Neural progenitor cell (in vitro differentiated cells): ENCODE measurements around the gene DEFB119.

Source experiments
- CTCF ChIP-seq: fragments of 200-600 bp; sonication (generic); IDR thresholded peaks from 2 replicates; pipeline ENCODE4 v1.5.1; 2017; ENCODE audit warnings: antibody characterized with exemption, mild to moderate bottlenecking
- EZH2 ChIP-seq: fragments of 200-600 bp; sonication (generic); IDR thresholded peaks from 2 replicates; pipeline ENCODE4 v1.6.1; 2017; ENCODE audit warnings: antibody characterized with exemption, mild to moderate bottlenecking, moderate library complexity
- EZH2phosphoT487 ChIP-seq: fragments of 200-600 bp; sonication (generic); IDR thresholded peaks from 2 replicates; pipeline ENCODE4 v1.6.1; 2017; ENCODE audit warnings: antibody characterized with exemption

- TF ChIP-seq CTCF (no peak), EZH2 (no peak), EZH2phosphoT487 (no peak)
Observed at GRCh38 chr20:31394900-31395299, 4.5 kb upstream of the DEFB119 start.
